ENCODE measurements around the gene SART3.

DNA sequence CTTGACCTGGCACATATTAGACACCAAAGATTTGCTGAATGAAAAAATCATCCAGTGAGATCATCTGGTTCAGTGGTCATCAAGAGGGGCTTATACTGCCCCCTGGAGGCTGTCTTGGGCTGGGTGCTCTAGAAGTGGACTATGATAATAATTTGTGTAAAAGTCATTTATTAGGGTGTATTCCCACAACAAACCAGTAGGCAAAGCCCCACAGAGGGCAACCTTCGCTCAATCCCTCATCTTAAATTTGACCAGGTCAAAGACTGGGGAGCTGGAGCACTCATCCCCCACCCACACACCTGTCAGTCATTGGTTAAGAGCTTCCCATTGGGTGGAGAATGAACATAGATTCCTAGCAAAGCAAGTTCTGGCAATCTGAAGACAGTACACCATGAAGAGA is 65.9 kb downstream of the SART3 start:
- TF ChIP-seq POLR2A (IDR thresholded peaks at IDR 0.05) = no peak
- TF ChIP-seq CTCF (IDR thresholded peaks at IDR 0.05) = no peak
